ENCODE results near the gene AP4M1. TPM values are rescaled to one million over a fixed set of nuclear protein-coding genes. Genes with fewer than 3 reads are reported as not detected.

AP4M1 gene
- total RNA-seq, 4 donors from 2014 or later = 23.0 to 34.1 (median 25.9) TPM

DNA sequence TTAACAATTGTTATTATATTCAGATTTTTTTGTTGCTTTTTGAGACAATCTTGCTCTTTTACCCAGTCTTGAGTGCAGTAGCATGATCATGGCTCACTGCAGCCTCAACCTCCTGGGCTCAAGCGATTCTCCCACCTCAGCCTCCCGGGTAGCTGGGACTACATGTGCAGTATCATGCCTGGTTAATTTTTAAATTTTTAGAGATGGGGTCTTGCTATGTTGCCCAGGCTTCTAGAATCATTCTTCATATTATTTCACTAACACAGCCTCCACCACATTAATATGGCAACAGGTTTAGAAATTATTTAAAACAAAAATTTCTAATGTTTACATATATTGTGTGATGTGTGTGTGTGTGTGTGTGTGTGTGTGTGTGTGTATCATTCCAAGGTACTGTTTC, 45.8 kb downstream of the AP4M1 start:
- H3K4me3 ChIP-seq = no peak overlapping the region
- DNase-seq (ENCODE audit: low spot score in 2 of 2) = no peak
- H3K4me1 ChIP-seq = peaks cover 0 to 30% (median 9%) of the 10 kb centered on the region in 4 donors
- peaks cover 0 to 17% (median 0%) of the 10 kb centered on the region in 3 donors for H3K36me3 ChIP-seq
- no peaks in the 10 kb centered on the region for H3K27me3 ChIP-seq
- 97 to 98% methylated on average over 2 of the region's 2 CpGs for WGBS, 2 donors
- TF ChIP-seq, protein P1, sequence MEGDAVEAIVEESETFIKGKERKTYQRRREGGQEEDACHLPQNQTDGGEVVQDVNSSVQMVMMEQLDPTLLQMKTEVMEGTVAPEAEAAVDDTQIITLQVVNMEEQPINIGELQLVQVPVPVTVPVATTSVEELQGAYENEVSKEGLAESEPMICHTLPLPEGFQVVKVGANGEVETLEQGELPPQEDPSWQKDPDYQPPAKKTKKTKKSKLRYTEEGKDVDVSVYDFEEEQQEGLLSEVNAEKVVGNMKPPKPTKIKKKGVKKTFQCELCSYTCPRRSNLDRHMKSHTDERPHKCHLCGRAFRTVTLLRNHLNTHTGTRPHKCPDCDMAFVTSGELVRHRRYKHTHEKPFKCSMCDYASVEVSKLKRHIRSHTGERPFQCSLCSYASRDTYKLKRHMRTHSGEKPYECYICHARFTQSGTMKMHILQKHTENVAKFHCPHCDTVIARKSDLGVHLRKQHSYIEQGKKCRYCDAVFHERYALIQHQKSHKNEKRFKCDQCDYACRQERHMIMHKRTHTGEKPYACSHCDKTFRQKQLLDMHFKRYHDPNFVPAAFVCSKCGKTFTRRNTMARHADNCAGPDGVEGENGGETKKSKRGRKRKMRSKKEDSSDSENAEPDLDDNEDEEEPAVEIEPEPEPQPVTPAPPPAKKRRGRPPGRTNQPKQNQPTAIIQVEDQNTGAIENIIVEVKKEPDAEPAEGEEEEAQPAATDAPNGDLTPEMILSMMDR (IDR thresholded peaks at IDR 0.05) = no peak
- TF ChIP-seq POLR2A (IDR thresholded peaks at IDR 0.05) (no peak), EP300 (IDR thresholded peaks at IDR 0.05) (no peak)
- H3K9me3 ChIP-seq = no peaks in the 10 kb centered on the region
- H3K27ac ChIP-seq = no peak overlapping the region

DNA sequence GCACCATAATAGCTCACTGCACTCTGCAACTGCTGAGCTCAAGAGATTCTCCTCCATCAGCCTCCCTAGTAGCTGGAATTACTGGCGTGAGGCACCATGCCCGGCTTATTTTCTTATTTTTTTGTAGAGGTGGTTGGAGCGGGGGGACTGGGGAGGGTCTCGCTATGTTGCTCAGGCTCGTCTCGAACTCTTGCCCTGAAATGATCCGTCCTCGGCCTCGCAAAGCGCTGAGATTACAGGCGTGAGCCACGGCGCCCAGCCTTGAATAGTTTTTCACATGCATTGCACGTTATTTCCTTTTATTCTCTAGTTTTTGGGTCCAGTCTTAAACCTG, 46.7 kb downstream of the AP4M1 start:
- TF ChIP-seq POLR2A (IDR thresholded peaks at IDR 0.05) (no peak), EP300 (IDR thresholded peaks at IDR 0.05) (no peak)
- TF ChIP-seq, protein P1 (IDR thresholded peaks at IDR 0.05) = no peak
- Histone ChIP-seq H3K36me3 (peaks cover 0 to 19% (median 0%) of the 10 kb centered on the region in 3 donors), H3K27me3 (no peaks in the 10 kb centered on the region), H3K4me1 (peaks cover 0 to 32% (median 9%) of the 10 kb centered on the region in 4 donors), H3K27ac (peak overlapping the region; percentile 75 to 95 (median 88)), H3K4me3 (peak overlapping the region in 3 of 4 donors; percentile 69 to 90 (median 88)), H3K9me3 (no peaks in the 10 kb centered on the region)
- DNase-seq (ENCODE audit: low spot score in 2 of 2) = no peak
- 14 to 17% methylated on average over 14 of the region's 14 CpGs for WGBS, 2 donors

DNA sequence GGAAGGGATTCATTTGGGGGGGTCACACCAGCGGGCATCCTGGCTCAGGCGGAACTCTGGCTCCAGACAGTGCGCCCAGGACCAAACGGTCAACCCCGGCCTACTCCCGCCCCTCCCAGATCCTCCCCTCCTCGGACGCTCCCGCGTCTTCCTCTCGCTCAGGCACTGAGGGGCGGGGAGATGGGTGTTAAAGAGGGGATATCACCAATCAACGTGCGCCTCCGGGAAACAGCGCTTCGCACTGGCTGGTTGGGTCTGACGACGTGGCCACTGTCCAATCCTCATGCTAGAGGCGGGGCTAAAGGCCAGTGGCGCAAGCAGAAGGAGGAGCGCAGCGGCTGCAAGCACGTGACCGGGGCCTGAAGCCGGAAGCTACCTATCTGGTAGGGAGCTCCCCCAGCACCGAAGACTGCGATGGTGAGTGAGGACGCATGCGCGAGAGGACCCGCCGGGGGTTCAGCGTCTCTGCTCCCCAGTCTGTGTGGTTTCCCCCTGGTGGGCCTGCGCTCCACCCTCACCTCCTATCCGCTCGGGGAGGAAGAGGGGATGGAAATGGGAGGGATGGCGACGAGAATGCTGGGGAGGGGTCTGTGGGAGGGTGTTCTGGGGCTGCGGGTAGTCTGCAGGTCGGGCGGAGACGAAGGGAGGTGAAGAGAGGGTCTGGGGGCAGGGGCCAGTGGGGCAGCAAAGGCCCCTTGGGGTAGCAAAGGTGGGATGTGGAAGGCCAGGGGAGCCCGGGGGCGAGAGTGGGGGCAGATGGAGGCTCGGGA, 47.3 kb downstream of the AP4M1 start, which contains the start of gene LAMTOR4:
Gene LAMTOR4, plus strand, starts transcription at position 360 of the 770 bp plus-strand sequence. Its CDS starts 55 bp downstream, at position 415.
- TF ChIP-seq, protein P1 (IDR thresholded peaks at IDR 0.05) = peak in 2 of 5 experiments; percentile 23 to 34
- peak; percentile 89 to 92 for TF ChIP-seq EP300 (IDR thresholded peaks at IDR 0.05)
- TF ChIP-seq POLR2A (IDR thresholded peaks at IDR 0.05) = peak; percentile 68 to 89
- WGBS, 2 donors = 0 to 1% methylated on average over 41 to 46 of the region's 46 CpGs

DNA sequence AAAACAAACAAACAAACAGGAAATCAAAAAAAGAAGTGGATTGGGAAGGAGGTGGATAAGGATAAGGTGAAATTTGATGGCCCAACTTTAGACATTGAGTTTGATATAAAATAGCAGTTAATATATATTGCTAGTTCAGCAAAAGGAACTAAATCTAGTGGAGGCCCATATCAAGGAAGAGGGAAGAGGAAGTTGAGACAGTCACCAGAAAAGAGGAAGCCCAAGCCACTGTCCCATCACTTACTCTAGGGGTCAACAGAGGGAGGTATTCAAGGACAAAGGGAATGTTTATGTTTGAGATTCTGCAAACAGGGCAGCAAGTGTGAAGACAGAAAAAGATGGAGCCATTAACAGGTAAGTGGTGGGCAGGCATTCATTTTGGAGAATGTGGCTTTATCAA, 51.0 kb downstream of the AP4M1 start:
- TF ChIP-seq EP300 (IDR thresholded peaks at IDR 0.05) = no peak
- TF ChIP-seq, protein P1 (IDR thresholded peaks at IDR 0.05) = no peak
- TF ChIP-seq POLR2A (IDR thresholded peaks at IDR 0.05) = no peak

More for the DNA sequence above, 47.3 kb downstream of the AP4M1 start, which contains the start of gene LAMTOR4:
- H3K36me3 ChIP-seq = peaks cover 0 to 25% (median 0%) of the 10 kb centered on the region in 3 donors
- peak within 1 kb of the TSS; percentile 69 to 91 (median 89) for H3K4me3 ChIP-seq
- H3K27me3 ChIP-seq = no peaks in the 10 kb centered on the region
- peaks cover 0 to 38% (median 9%) of the 10 kb centered on the region in 4 donors for H3K4me1 ChIP-seq
- DNase-seq (ENCODE audit: low spot score in 2 of 2) = peak; percentile 98 to 99
- peak within 1 kb of the TSS; percentile 75 to 95 (median 93) for H3K27ac ChIP-seq
- H3K9me3 ChIP-seq = no peaks in the 10 kb centered on the region

More for the DNA sequence above, 51.0 kb downstream of the AP4M1 start:
- Histone ChIP-seq H3K4me1 (peaks cover 0 to 67% (median 14%) of the 10 kb centered on the region in 4 donors), H3K36me3 (peaks cover 0 to 59% (median 0%) of the 10 kb centered on the region in 3 donors), H3K27me3 (no peaks in the 10 kb centered on the region), H3K4me3 (no peak overlapping the region), H3K27ac (peak overlapping the region in 1 of 4 donors; percentile 35), H3K9me3 (no peaks in the 10 kb centered on the region)
- DNase-seq (ENCODE audit: low spot score in 2 of 2) = no peak
